SK-N-SH (cell line): ENCODE measurements around the gene ASAP2. TPM values are rescaled to one million over a fixed set of nuclear protein-coding genes. Genes with fewer than 3 reads are reported as not detected.
"Not testable (repeated sequence)": the region's sequence is repeated elsewhere in the genome, so short reads cannot be mapped to it uniquely, and the experiment has no call there.

Source experiments
- CTCF ChIA-PET: fragments of 300-600, 350-600 bp; formaldehyde crosslinking; extraction: SDS; loops from one replicate; lab custom pipeline; 2021; lab: Yijun Ruan, JAX
- POLR2A ChIA-PET: fragments of 350-600 bp; sonication (Branson Sonifier 250); formaldehyde crosslinking; extraction: SDS; loops from one replicate; lab custom pipeline; 2020; ENCODE audit warnings: antibody characterized with exemption, inconsistent platforms; lab: Yijun Ruan, JAX
- DNase-seq: peaks from one replicate; pipeline ENCODE4 v3.0.0; 2012
- H2AFZ ChIP-seq: fragments of 200-600 bp; sonication (generic); 2 replicates; pipeline ENCODE4 v1.8.1; 2016; ENCODE audit warnings: antibody characterized with exemption, mild to moderate bottlenecking, low read depth
- H3F3A ChIP-seq: fragments of 200-600 bp; sonication (generic); replicated peaks from 2 replicates; pipeline ENCODE3; 2016; ENCODE audit warnings: antibody characterized with exemption, mild to moderate bottlenecking; ENCODE audit not compliant: insufficient read depth
- H3K27ac ChIP-seq, 2 experiments: fragments of 200-500 bp in 1 of 2; fragments of 200-600 bp in 1 of 2; sonication (Bioruptor generic) in 1 of 2; sonication (generic), shearing (Covaris generic) in 1 of 2; 2 replicates each; pipeline versions ENCODE4 v1.5.1 to v1.6.1; 2014 to 2016; ENCODE audit warnings: low read depth in 2 of 2, inconsistent platforms in 1 of 2, low read length in 1 of 2, mild to moderate bottlenecking in 1 of 2, mixed read lengths in 1 of 2
- H3K27me3 ChIP-seq: fragments of 200-600 bp; sonication (generic), shearing (Covaris generic); 2 replicates; pipeline ENCODE4 v1.6.1; 2016; ENCODE audit warnings: mixed run types; ENCODE audit not compliant: insufficient read depth
- H3K36me3 ChIP-seq, 2 experiments: fragments of 200-500 bp in 1 of 2; fragments of 200-600 bp in 1 of 2; sonication (Bioruptor generic) in 1 of 2; sonication (generic) in 1 of 2; replicated peaks in 1 of 2; 2 replicates each; pipeline versions ENCODE3 to v1.5.1; 2014 to 2016; ENCODE audit warnings: low read length in 1 of 2, mild to moderate bottlenecking in 1 of 2; ENCODE audit not compliant: insufficient read depth in 2 of 2, control insufficient read depth in 1 of 2
- H3K4me1 ChIP-seq, 2 experiments: fragments of 200-500 bp in 1 of 2; fragments of 200-600 bp in 1 of 2; sonication (Bioruptor generic) in 1 of 2; sonication (generic), shearing (Covaris generic) in 1 of 2; 2 replicates each; pipeline versions ENCODE4 v1.5.1 to v1.6.1; 2014 to 2016; ENCODE audit warnings: low read depth in 1 of 2, low read length in 1 of 2, mixed run types in 1 of 2; ENCODE audit not compliant: insufficient read depth in 2 of 2, control insufficient read depth in 1 of 2
- H3K4me2 ChIP-seq: fragments of 200-600 bp; sonication (generic), shearing (Covaris generic); 2 replicates; pipeline ENCODE4 v1.6.1; 2017; ENCODE audit warnings: mixed run types
- H3K4me3 ChIP-seq, 2 experiments: fragments of 200-500 bp in 1 of 2; fragments of 200-600 bp in 1 of 2; sonication (Bioruptor generic) in 1 of 2; sonication (generic), shearing (Covaris generic) in 1 of 2; 2 replicates each; pipeline versions ENCODE4 v1.5.1 to v1.8.1; 2014 to 2016; ENCODE audit warnings: low read depth in 2 of 2, inconsistent platforms in 1 of 2, low read length in 1 of 2, mild to moderate bottlenecking in 1 of 2, mixed read lengths in 1 of 2, moderate library complexity in 1 of 2
- H3K79me2 ChIP-seq: fragments of 200-600 bp; sonication (generic); 2 replicates; pipeline ENCODE4 v1.8.1; 2017; ENCODE audit warnings: mild to moderate bottlenecking; ENCODE audit not compliant: insufficient read depth
- H3K9ac ChIP-seq: fragments of 200-600 bp; sonication (generic); 2 replicates; pipeline ENCODE4 v1.6.1; 2017; ENCODE audit warnings: mixed run types
- H3K9me2 ChIP-seq: fragments of 200-600 bp; sonication (generic); 2 replicates; pipeline ENCODE4 v1.6.1; 2017; ENCODE audit warnings: mixed run types
- H3K9me3 ChIP-seq: fragments of 200-600 bp; sonication (generic); 2 replicates; pipeline ENCODE4 v1.6.1; 2017; ENCODE audit warnings: mixed run types, mild to moderate bottlenecking, moderate library complexity
- H4K20me1 ChIP-seq: fragments of 200-600 bp; sonication (generic); 2 replicates; pipeline ENCODE4 v1.6.1; 2017; ENCODE audit warnings: mild to moderate bottlenecking, mixed run types; ENCODE audit not compliant: insufficient read depth
- FOSL2 ChIP-seq: IDR thresholded peaks from 2 replicates; pipeline ENCODE4 v1.4.0; 2012; ENCODE audit warnings: low read depth, mild to moderate bottlenecking, moderate library complexity, borderline replicate concordance
- FOXJ3 ChIP-seq: sonication (generic); formaldehyde crosslinking; IDR thresholded peaks from 2 replicates; pipeline ENCODE4 v1.5.1; 2020; ENCODE audit warnings: mild to moderate bottlenecking, missing genetic modification reagents
- FOXM1 ChIP-seq: IDR thresholded peaks from 2 replicates; pipeline ENCODE4 v1.4.0; 2012; ENCODE audit warnings: low read depth, mild to moderate bottlenecking
- MAX ChIP-seq: IDR thresholded peaks from 2 replicates; pipeline ENCODE4 v1.4.0; 2012; ENCODE audit warnings: low read depth
- MEF2A ChIP-seq: IDR thresholded peaks from 2 replicates; pipeline ENCODE4 v1.4.0; 2012; ENCODE audit warnings: low read depth, borderline replicate concordance
- MXI1 ChIP-seq: IDR thresholded peaks from 2 replicates; pipeline ENCODE4 v1.6.1; 2012; ENCODE audit warnings: mild to moderate bottlenecking, low read depth, low read length, improper control_type of control experiment
- NFIC ChIP-seq: IDR thresholded peaks from 2 replicates; pipeline ENCODE4 v1.4.0; 2012; ENCODE audit warnings: borderline replicate concordance
- NRF1 ChIP-seq: IDR thresholded peaks from 2 replicates; pipeline ENCODE4 v1.6.1; 2012; ENCODE audit warnings: low read depth, mild to moderate bottlenecking, low read length
- REST ChIP-seq: IDR thresholded peaks from 2 replicates; pipeline ENCODE4 v1.6.1; 2012; ENCODE audit warnings: mild to moderate bottlenecking, low read depth, low read length, moderate library complexity
- SMC3 ChIP-seq: IDR thresholded peaks from 2 replicates; pipeline ENCODE4 v1.6.1; 2012; ENCODE audit warnings: low read depth, low read length, improper control_type of control experiment
- TCF12 ChIP-seq: IDR thresholded peaks from 2 replicates; pipeline ENCODE4 v1.4.0; 2012
- WGBS: methylation state at CpG from one replicate; pipeline ENCODE4 v1.1.6; 2017; ENCODE audit warnings: low lambda C conversion rate; 5-methylcytosine and 5-hydroxymethylcytosine counted together
- polyA plus RNA-seq, 3 experiments: library from polyadenylated mRNA; depleted of rRNA; stranded (reverse); fragments of >200 nt; gene quantifications; 2 replicates each; pipeline ENCODE4 v1.2.3, GENCODE V29; 2012

Gene ASAP2
- polyA plus RNA-seq, 1 of the 3 experiments (the other 2 are of a cell fraction) = 37.9 TPM

GRCh38 chr2:9264301-9264700 lies 57.7 kb downstream of the ASAP2 start:
- H3F3A ChIP-seq = peaks cover 11% of the 10 kb centered on the region
- H2AFZ ChIP-seq = no peak overlapping the region
- no peak overlapping the region for H3K4me3 ChIP-seq
- WGBS = 80% methylated on average over 10 of the region's 10 CpGs
- H3K79me2 ChIP-seq = peaks cover 100% of the 10 kb centered on the region
- no peaks in the 10 kb centered on the region for H3K9me3 ChIP-seq
- no peaks in the 10 kb centered on the region for H3K9me2 ChIP-seq
- TF ChIP-seq REST = no peak
- no peak for TF ChIP-seq MXI1
- TF ChIP-seq MEF2A = no peak
- no peak for TF ChIP-seq FOXJ3 (CRISPR knock-in tag)
- TF ChIP-seq TCF12 = no peak
- no peak for TF ChIP-seq NRF1
- TF ChIP-seq FOSL2 = no peak
- TF ChIP-seq FOXM1 = no peak
- TF ChIP-seq MAX = no peak
- CTCF ChIA-PET = interaction anchor here (1.5 to 1.8 kb wide), 3 partner anchors 16 to 59 kb away, joined by 3 to 13 read pairs (median 5); no protein-coding TSS in a partner anchor
- H3K27ac ChIP-seq = peak overlapping the region; percentile 13 to 66; a peak in 3 of 4 replicates
- POLR2A ChIA-PET = interaction anchor here (0.6 to 1.6 kb wide), 2 partner anchors 17 to 373 kb away, joined by 3 read pairs; no protein-coding TSS in a partner anchor
- 0 out of 2 replicates have a peak overlapping the region, but pooled peaks have one; percentile 14 for H3K9ac ChIP-seq
- H3K4me2 ChIP-seq = no peak overlapping the region
- peaks cover 44% of the 10 kb centered on the region for H4K20me1 ChIP-seq
- H3K4me1 ChIP-seq = peaks cover 39 to 66% of the 10 kb centered on the region in 2 experiments
- H3K27me3 ChIP-seq = no peaks in the 10 kb centered on the region
- H3K36me3 ChIP-seq = peaks cover 0 to 14% of the 10 kb centered on the region in 2 experiments
- DNase-seq = no peak

GRCh38 chr2:9266711-9267110 lies 60.1 kb downstream of the ASAP2 start:
- Histone ChIP-seq H3F3A (peaks cover 11% of the 10 kb centered on the region), H3K36me3 (peaks cover 0 to 19% of the 10 kb centered on the region in 2 experiments), H3K27me3 (no peaks in the 10 kb centered on the region), H3K27ac (peak overlapping the region; percentile 12 to 20; a peak in 3 of 4 replicates), H2AFZ (no peak overlapping the region), H3K4me2 (no peak overlapping the region), H3K9me2 (no peaks in the 10 kb centered on the region), H3K9ac (no peak overlapping the region), H4K20me1 (peaks cover 48% of the 10 kb centered on the region), H3K79me2 (peaks cover 100% of the 10 kb centered on the region), H3K4me1 (peaks cover 26 to 51% of the 10 kb centered on the region in 2 experiments; a peak in 3 of 4 replicates), H3K4me3 (no peak overlapping the region), H3K9me3 (no peaks in the 10 kb centered on the region)
- DNase-seq = no peak
- 88% methylated on average over 5 of the region's 5 CpGs for WGBS
- POLR2A ChIA-PET = no interaction called here
- TF ChIP-seq NFIC (peak; percentile 9; the same call in 1 of the 2 replicates), SMC3 (no peak)
- CTCF ChIA-PET = interaction anchor here (0.8 to 1.2 kb wide), 4 partner anchors 11 to 120 kb away, joined by 3 to 4 read pairs (median 3); no protein-coding TSS in a partner anchor

GRCh38 chr2:9267286-9267685 lies 60.7 kb downstream of the ASAP2 start:
- H3K4me3 ChIP-seq, H3K9me2 ChIP-seq, POLR2A ChIA-PET, H2AFZ ChIP-seq, DNase-seq, H3K4me2 ChIP-seq, H3K9me3 ChIP-seq, H3K9ac ChIP-seq, H3K27me3 ChIP-seq: not testable (repeated sequence)
- Histone ChIP-seq H3K79me2 (peaks cover 100% of the 10 kb centered on the region), H3K27ac (0 out of 4 replicates have a peak overlapping the region, but pooled peaks of 1 of the 2 experiments have one; percentile 20), H3K4me1 (peaks cover 25 to 46% of the 10 kb centered on the region in 2 experiments; a peak in 3 of 4 replicates), H4K20me1 (peaks cover 44% of the 10 kb centered on the region), H3F3A (peaks cover 11% of the 10 kb centered on the region), H3K36me3 (peaks cover 0 to 25% of the 10 kb centered on the region in 2 experiments)
- CTCF ChIA-PET = interaction anchor here (0.9 to 1.4 kb wide), 4 partner anchors 13 to 120 kb away, joined by 3 to 5 read pairs (median 3); partner anchors contain the start of gene ASAP2
- 95% methylated on average over 3 of the region's 3 CpGs for WGBS
